Mucosa of gallbladder (tissue), 1 donor: ENCODE measurements around the gene OR9A2. TPM values are rescaled to one million over a fixed set of nuclear protein-coding genes. Genes with fewer than 3 reads are reported as not detected.

Source experiments
- DNase-seq: peaks from one replicate; pipeline ENCODE4 v3.0.0-alpha.2; 2020; ENCODE audit warnings: low spot score
- total RNA-seq: library from RNA; stranded (reverse); gene quantifications from one replicate; pipeline ENCODE4 v1.2.1, GENCODE V29; 2021
- donor health status: DM: no; HTN: no; CAD: no.

OR9A2 gene
- not detected for total RNA-seq

GRCh38 chr7:143027032-143027431 lies at the start of gene OR9A2:
TSS of gene OR9A2 (minus strand) at chr7:143027132. CDS start at chr7:143027132, 0 bp downstream.
- no peak for DNase-seq

GRCh38 chr7:143074141-143074540 lies 47.2 kb upstream of the OR9A2 start:
- no peak for DNase-seq

DNA sequence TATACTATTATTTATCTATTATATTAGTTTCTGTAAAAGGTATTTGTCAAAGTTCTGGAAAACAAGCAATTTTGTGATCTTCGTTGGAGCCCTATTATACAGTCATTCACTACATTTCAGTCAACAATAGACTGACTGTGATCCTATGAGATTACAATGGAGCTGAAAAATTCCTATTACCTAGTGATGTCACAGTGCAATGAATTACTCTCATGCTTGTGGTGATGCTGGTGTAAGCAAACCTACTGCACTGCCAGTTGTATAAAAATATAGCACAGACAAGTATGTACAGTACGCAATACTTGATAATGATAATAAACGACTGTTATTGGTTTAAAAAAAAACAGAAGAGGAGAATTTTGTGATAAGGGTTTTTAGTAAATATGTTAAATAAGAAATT lies 46.6 kb upstream of the OR9A2 start:
- DNase-seq = no peak

GRCh38 chr7:143069912-143070500 lies 43.1 kb upstream of the OR9A2 start:
- DNase-seq = no peak

DNA sequence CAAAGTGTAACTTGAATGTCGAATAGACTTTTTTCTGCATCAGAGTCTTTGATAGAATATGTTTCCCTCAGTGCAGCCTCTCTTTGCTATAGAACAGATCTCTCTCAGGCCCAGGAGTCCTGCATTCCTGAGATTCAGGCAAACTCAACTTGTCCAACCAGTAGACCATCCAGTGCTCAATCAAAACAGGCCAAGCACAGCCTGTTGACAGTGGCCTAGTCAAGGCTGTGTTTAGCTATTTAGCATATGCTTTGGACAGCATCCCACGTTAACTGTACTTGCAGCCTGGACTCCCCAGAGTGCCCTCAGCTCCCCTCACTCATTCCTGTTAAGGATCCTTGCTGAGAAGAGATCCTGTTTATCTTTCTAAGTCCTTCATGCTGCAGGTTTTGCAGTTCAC lies 41.5 kb upstream of the OR9A2 start:
- no peak for DNase-seq

GRCh38 chr7:143063741-143064140 lies 36.8 kb upstream of the OR9A2 start:
- no peak for DNase-seq

DNA sequence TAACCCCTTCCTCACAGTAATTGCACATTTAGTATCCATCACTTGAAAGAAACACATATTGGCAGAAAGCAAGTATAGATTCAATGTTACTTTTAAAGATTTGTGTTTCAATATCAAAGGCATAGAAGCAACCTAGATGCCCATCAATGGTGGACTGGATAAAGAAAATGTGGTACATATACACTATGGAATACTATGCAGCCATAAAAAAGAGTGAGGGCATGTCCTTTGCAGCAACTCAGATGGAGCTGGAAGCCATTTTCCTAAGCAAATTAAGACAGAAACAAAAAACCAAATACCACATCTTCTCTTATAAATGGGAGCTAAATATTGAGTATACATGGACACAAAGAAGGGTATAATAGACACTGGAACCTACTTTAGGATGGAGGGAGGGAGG lies 28.8 kb upstream of the OR9A2 start:
- DNase-seq = no peak

GRCh38 chr7:143054621-143055020 lies 27.7 kb upstream of the OR9A2 start:
- no peak for DNase-seq

DNA sequence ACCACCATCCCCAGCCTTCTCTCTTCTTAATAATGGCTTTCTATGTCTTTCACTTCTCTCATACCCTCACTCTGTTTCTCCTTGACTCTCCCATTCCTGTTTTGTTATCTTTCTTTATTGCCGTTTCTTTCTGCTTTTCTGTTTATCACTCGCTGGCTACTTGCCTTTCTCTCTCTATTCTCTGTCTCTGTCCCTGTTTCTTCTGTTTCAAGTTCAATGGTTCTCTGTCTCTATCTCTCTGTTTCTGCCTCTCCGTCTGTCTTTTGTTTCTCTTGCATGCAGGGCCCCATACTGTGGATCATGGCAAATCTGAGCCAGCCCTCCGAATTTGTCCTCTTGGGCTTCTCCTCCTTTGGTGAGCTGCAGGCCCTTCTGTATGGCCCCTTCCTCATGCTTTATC lies 25.1 kb upstream of the OR9A2 start, which contains the start of gene OR6V1:
OR6V1 (plus strand) TSS at position 301 of the 400 bp plus-strand sequence; CDS start at position 301, 0 bp downstream.
- no peak for DNase-seq

DNA sequence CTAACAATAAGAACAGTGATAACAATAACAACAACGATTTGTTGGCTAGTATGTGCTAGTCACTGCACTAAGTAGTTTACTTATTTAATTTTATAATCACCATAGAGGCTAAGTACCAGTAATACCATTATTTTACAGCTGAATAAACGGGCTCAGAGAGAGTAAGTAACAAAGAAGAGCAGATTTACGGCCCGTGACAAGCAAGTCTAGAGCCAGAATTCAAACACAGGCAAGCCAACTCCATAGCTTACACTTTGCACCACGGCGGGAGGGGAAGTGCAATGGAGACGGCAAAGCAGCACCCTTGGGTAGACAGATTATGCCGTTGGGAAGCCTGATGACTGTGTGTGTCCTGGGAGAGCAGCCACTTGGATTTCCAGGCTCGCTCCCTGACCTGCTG lies 24.0 kb upstream of the OR9A2 start:
- no peak for DNase-seq

DNA sequence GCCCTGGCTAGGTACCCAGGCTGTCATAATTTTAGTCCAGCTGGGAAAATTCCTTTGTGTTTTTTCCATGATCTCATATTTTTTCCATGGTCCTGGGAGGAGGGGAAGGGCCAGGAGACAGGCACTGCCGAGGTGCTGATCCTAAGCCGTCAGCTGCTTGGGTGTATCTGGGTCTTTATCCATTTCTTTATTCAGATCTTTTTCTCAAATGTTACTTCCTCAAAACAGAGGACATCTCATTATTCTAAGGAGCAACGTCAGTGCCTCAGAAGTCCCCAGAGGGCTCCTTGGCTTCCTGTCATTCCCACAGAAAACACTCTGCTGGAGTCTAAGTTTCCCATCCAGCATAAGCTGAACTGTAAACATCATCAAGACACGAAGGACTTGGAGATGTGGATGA lies 22.4 kb upstream of the OR9A2 start:
- no peak for DNase-seq

DNA sequence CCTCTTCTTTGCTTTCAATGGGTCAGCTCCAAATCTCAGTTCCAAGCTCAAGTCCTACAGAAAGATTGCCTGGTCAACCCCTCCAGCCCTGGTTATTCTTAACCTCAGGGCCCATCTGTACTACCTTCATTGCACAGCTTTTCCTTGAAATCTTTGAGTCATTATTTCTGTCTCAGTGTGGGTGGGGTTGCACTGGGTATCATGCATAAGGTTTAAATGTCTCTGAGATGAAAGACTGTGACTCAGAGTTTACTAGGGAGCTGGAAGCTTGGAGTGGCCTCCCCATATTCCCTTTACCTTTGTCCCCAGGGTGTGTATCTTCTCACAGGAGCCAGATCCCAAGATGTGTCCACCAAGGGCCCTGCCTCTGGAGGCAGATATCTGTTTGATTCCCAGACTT lies 21.9 kb upstream of the OR9A2 start:
- no peak for DNase-seq

- no peak for DNase-seq
These were observed 20.4 kb upstream of the OR9A2 start for GRCh38 chr7:143047326-143047725.

DNA sequence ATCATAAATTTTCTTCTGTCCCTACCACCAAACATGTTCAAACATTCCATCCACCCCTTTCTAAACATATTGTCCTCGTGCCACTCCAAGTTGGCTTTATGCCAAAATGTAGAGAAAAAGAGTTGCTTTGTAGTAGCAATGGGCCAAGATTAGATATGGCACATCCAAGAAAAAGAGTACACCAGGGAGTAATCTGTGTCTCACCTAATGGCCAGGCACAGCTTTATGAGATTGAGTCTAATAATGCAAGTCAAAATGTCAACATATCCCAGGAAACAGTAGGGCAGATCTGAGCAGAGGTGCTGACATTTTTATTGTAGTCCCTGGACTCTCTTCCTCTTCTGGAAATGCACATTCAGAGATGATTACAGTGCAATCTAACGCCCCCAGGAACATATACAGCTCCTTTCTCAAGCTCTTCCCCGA lies 19.5 kb upstream of the OR9A2 start:
- DNase-seq = no peak

DNA sequence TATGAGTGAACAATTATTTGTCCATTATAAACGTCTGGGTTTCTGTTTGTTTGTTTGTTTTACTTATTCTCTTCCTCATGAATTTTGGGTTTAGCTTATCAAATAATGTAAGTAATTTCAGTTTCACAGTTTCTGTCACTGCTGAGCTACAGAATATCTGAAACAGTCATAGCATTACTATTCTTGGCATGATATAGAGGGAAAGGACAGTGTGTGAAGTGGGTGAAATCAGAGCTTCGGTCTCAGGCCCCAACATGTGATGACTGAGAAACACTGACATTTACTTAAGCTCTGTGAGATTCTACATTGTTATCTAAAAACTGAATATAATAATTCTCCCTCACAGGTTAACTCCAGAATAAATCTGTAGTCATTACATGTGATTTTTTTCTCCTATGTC lies 16.5 kb upstream of the OR9A2 start:
- DNase-seq = no peak

DNA sequence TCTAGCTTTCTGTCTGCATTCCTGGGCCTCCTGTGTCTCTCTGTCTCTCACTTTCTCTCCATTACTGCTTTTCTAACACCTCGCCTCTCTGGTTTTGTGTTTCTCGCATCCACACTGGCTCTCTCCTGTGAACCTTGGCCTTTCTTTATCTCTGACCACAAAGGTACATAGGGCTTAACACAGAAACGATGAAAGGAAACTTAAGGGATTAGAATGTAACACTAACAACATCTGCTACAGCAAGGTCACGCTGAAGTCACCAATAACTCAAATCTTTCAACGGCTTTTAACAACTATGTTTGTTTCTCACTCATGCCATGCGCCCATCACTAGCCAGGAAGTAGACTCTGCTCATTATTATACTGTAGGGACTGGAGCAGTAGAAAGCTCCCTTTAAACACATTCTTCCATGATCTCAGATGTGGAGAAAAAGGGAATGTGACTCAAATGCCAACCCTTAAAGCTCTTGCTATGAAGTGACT lies 15.9 kb upstream of the OR9A2 start:
- DNase-seq = no peak

GRCh38 chr7:143042159-143042789 lies 15.3 kb upstream of the OR9A2 start:
- DNase-seq = no peak

- no peak for DNase-seq
These were observed 14.4 kb upstream of the OR9A2 start for GRCh38 chr7:143041346-143041745.

DNA sequence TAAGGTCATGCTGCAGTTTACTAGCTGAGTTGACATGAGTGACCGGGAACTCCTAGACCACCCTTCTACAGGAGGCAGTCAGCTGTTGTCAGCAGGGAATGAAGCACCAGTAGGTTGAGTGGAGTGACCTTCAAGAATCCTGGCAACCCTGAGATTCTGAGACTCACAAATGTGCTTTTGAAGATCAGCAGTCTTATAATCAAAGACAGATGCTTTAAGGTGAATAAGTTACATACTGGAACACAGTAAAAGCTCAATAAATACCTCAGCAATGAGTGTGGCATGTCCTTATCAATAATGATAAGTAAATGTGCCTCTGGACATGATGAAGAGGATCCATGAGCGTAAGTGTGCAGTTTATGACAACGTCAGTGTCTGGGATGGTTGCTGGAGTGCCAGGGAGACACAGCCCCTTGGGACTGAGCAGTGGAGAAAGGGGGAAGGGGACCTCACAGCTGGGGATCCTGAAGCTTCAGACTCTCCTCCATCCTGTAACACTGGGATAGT lies 13.3 kb upstream of the OR9A2 start:
- DNase-seq = no peak

GRCh38 chr7:143038635-143039034 lies 11.7 kb upstream of the OR9A2 start:
- DNase-seq = no peak

GRCh38 chr7:143027683-143028082 lies 751 bp upstream of the OR9A2 start:
- DNase-seq = no peak

- DNase-seq = no peak
These were observed 1.6 kb downstream of the OR9A2 start for GRCh38 chr7:143025371-143025770.

DNA sequence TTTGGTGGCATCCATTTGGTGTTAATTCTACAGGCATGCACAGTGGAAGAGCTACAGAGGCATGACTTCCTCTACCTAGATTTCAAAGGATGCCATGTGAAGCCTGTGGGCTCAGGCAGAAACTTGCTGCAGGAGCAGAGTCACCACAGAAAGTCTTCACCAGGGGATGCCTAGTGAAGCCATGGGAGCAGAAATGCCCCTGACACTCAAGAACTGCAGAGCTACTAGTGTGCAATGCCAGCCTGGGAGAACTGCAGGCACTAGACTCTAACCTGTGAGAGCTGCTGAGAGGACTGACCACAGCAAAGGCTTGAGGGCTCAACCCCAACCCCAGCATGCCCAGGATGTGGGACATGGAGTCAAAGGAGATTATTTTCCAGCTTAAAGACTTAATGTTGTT lies 3.9 kb downstream of the OR9A2 start:
- DNase-seq = no peak
